RWPE2 (cell line): Measurements from ENCODE around the gene INSIG1.

Experiments
- ATAC-seq: fragments of 200-7000 bp; cut with Tn5 transposase; 3 replicates; pipeline ENCODE4 v1.9.1; 2021; ENCODE audit warnings: low read depth
- DNase-seq: peaks from one replicate; pipeline ENCODE4 v3.0.0-alpha.2; 2020; ENCODE audit warnings: low spot score
- H3K27ac ChIP-seq: fragments of 450-650 bp; 2 replicates; pipeline ENCODE4 v1.5.1; 2017; ENCODE audit warnings: mild to moderate bottlenecking; ENCODE audit not compliant: poor library complexity, severe bottlenecking
- H3K27me3 ChIP-seq: fragments of 250-450 bp; sonication (Bioruptor Pico); 2 replicates; pipeline ENCODE4 v1.5.1; 2021; ENCODE audit warnings: mild to moderate bottlenecking, moderate library complexity; ENCODE audit not compliant: insufficient read depth, poor library complexity, severe bottlenecking
- H3K36me3 ChIP-seq: fragments of 250-450 bp; sonication (Bioruptor Pico); 2 replicates; pipeline ENCODE4 v1.5.1; 2020; ENCODE audit warnings: low read depth, mild to moderate bottlenecking, moderate library complexity
- H3K4me1 ChIP-seq: fragments of 250-450 bp; sonication (Bioruptor Pico); 2 replicates; pipeline ENCODE4 v1.5.1; 2021; ENCODE audit warnings: mild to moderate bottlenecking, moderate library complexity; ENCODE audit not compliant: insufficient read depth, poor library complexity, severe bottlenecking
- H3K4me3 ChIP-seq: fragments of 250-450 bp; sonication (Bioruptor Pico); 2 replicates; pipeline ENCODE4 v1.5.1; 2021; ENCODE audit warnings: mild to moderate bottlenecking, moderate library complexity; ENCODE audit not compliant: severe bottlenecking
- H3K9me3 ChIP-seq: fragments of 250-450 bp; sonication (Bioruptor Pico); 2 replicates; pipeline ENCODE4 v1.5.1; 2021; ENCODE audit warnings: mild to moderate bottlenecking, moderate library complexity; ENCODE audit not compliant: severe bottlenecking
- TF ChIP-seq, protein P1 (sequence below): fragments of 450-650 bp; IDR thresholded peaks from one replicate; pipeline ENCODE4 v1.5.1; 2017; ENCODE audit warnings: mild to moderate bottlenecking, moderate library complexity; ENCODE audit not compliant: poor library complexity, severe bottlenecking

The INSIG1 gene

GRCh38 chr7:155274633-155275355 is 22.9 kb upstream of the INSIG1 start:
- TF ChIP-seq, protein P1, sequence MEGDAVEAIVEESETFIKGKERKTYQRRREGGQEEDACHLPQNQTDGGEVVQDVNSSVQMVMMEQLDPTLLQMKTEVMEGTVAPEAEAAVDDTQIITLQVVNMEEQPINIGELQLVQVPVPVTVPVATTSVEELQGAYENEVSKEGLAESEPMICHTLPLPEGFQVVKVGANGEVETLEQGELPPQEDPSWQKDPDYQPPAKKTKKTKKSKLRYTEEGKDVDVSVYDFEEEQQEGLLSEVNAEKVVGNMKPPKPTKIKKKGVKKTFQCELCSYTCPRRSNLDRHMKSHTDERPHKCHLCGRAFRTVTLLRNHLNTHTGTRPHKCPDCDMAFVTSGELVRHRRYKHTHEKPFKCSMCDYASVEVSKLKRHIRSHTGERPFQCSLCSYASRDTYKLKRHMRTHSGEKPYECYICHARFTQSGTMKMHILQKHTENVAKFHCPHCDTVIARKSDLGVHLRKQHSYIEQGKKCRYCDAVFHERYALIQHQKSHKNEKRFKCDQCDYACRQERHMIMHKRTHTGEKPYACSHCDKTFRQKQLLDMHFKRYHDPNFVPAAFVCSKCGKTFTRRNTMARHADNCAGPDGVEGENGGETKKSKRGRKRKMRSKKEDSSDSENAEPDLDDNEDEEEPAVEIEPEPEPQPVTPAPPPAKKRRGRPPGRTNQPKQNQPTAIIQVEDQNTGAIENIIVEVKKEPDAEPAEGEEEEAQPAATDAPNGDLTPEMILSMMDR, result no peak
- no peak for DNase-seq
- H3K4me3 ChIP-seq, result no peak overlapping the region

GRCh38 chr7:155276042-155276799 is 21.5 kb upstream of the INSIG1 start:
- H3K27ac ChIP-seq, result no peak overlapping the region
- H3K9me3 ChIP-seq, result no peaks in the 10 kb centered on the region
- TF ChIP-seq, protein P1, result no peak
- no peaks in the 10 kb centered on the region for H3K27me3 ChIP-seq
- no peaks in the 10 kb centered on the region for H3K4me1 ChIP-seq
- H3K36me3 ChIP-seq, result no peaks in the 10 kb centered on the region
- no peak overlapping the region for H3K4me3 ChIP-seq
- DNase-seq (no peak), ATAC-seq (no peak)

More at GRCh38 chr7:155274633-155275355, 22.9 kb upstream of the INSIG1 start:
- Histone ChIP-seq H3K36me3 (no peaks in the 10 kb centered on the region), H3K4me1 (no peaks in the 10 kb centered on the region), H3K9me3 (no peaks in the 10 kb centered on the region), H3K27me3 (no peaks in the 10 kb centered on the region), H3K27ac (no peak overlapping the region)
- no peak for ATAC-seq

GRCh38 chr7:155276800-155277375 is 20.8 kb upstream of the INSIG1 start:
- DNase-seq (no peak), ATAC-seq (no peak)
- H3K4me1 ChIP-seq, result no peaks in the 10 kb centered on the region
- H3K27ac ChIP-seq, result no peak overlapping the region
- H3K36me3 ChIP-seq, result no peaks in the 10 kb centered on the region
- H3K27me3 ChIP-seq, result no peaks in the 10 kb centered on the region
- TF ChIP-seq, protein P1, result no peak
- H3K9me3 ChIP-seq, result no peaks in the 10 kb centered on the region
- H3K4me3 ChIP-seq, result no peak overlapping the region

DNA sequence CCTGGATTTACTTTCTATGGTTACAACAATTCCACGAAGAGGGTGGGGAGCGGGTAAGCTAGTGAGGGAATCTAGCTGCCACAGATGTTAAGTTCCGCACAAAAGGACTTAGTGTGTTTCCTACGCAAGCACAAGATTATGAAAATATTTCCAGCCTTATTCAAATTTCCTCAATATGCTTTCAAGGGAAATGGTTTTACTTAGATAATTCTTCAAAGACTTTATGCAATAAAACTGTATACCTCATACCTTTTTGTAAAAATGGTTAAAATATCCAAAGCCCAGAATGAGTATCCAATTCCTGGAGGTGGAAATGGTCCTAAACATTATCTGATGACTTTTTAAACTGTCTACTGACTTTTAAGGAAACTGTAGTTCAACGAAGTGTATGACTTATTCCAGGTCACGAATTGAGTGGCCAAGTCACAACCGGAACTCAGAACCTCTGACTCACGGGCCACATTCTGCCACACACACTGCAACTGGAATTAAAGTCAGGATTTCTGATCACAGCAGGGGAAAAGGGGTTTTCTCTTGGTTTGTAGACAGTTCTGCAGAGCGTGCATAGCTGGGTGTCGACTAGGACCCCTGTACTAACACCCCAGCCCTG is 20.2 kb upstream of the INSIG1 start:
- TF ChIP-seq, protein P1, result no peak
- no peaks in the 10 kb centered on the region for H3K27me3 ChIP-seq
- H3K9me3 ChIP-seq, result no peaks in the 10 kb centered on the region
- no peak overlapping the region for H3K4me3 ChIP-seq
- ATAC-seq, result no peak
- no peaks in the 10 kb centered on the region for H3K4me1 ChIP-seq
- no peaks in the 10 kb centered on the region for H3K36me3 ChIP-seq
- DNase-seq, result no peak
- no peak overlapping the region for H3K27ac ChIP-seq
